IMR-90 (cell line): ENCODE measurements around the gene DCC. TPM values are rescaled to one million over a fixed set of nuclear protein-coding genes. Genes with fewer than 3 reads are reported as not detected.

Source experiments
- ATAC-seq: fragments of 200-7000 bp; cut with Tn5 transposase; 2 replicates; pipeline ENCODE4 v1.9.1; 2020; ENCODE audit warnings: low read depth, mild to moderate bottlenecking, moderate library complexity
- BruUV-seq: library from RNA; stranded (reverse); fragments of 400-500 nt; replicated peaks from 2 replicates; lab custom pipeline; 2021; lab: Mats Ljungman, UMichigan
- CTCF ChIA-PET: fragments of 300-600 bp; formaldehyde crosslinking; extraction: SDS; loops from one replicate; lab custom pipeline; 2021; ENCODE audit warnings: antibody characterized with exemption; lab: Yijun Ruan, JAX
- POLR2A ChIA-PET: fragments of 300-600 bp; sonication (Branson Sonifier 250); formaldehyde crosslinking; loops from one replicate; lab custom pipeline; 2022; ENCODE audit warnings: antibody characterized with exemption; ENCODE audit not compliant: unreplicated experiment; lab: Charles Lee
- DNase-seq: peaks from one replicate; pipeline ENCODE4 v3.0.0; 2013
- H2AFZ ChIP-seq: replicated peaks from 2 replicates; pipeline ENCODE3; 2013; ENCODE audit warnings: low read length, mild to moderate bottlenecking; ENCODE audit not compliant: poor library complexity
- H2AK5ac ChIP-seq: 2 replicates; pipeline ENCODE4 v1.6.1; 2013; ENCODE audit warnings: low read depth, low read length, inconsistent platforms
- H2AK9ac ChIP-seq: replicated peaks from 2 replicates; pipeline ENCODE3; 2013; ENCODE audit warnings: mild to moderate bottlenecking, low read depth, low read length, moderate library complexity; ENCODE audit not compliant: poor library complexity
- H2BK120ac ChIP-seq: 2 replicates; pipeline ENCODE4 v1.6.1; 2013; ENCODE audit warnings: low read depth, low read length, inconsistent platforms
- H2BK15ac ChIP-seq: 3 replicates; pipeline ENCODE4 v1.6.1; 2013; ENCODE audit warnings: low read depth, low read length, inconsistent platforms
- H2BK20ac ChIP-seq: 2 replicates; pipeline ENCODE4 v1.6.1; 2013; ENCODE audit warnings: low read depth, mild to moderate bottlenecking, inconsistent platforms, low read length, moderate library complexity
- H2BK5ac ChIP-seq: 2 replicates; pipeline ENCODE4 v1.6.1; 2013; ENCODE audit warnings: mild to moderate bottlenecking, low read depth, low read length, inconsistent platforms; ENCODE audit not compliant: poor library complexity, severe bottlenecking
- H3K14ac ChIP-seq: replicated peaks from 2 replicates; pipeline ENCODE4 v1.6.1; 2013; ENCODE audit warnings: low read depth, low read length, inconsistent platforms
- H3K18ac ChIP-seq: 2 replicates; pipeline ENCODE4 v1.6.1; 2013; ENCODE audit warnings: low read depth, low read length, control low read depth
- H3K23ac ChIP-seq: 2 replicates; pipeline ENCODE4 v1.6.1; 2013; ENCODE audit warnings: low read depth, low read length, inconsistent platforms
- H3K27ac ChIP-seq: 2 replicates; pipeline ENCODE4 v1.5.1; 2013; ENCODE audit warnings: mild to moderate bottlenecking, control low read depth, low read length; ENCODE audit not compliant: insufficient read depth
- H3K27me3 ChIP-seq: 2 replicates; pipeline ENCODE4 v1.6.1; 2013; ENCODE audit warnings: low read length; ENCODE audit not compliant: control insufficient read depth, insufficient read depth
- H3K36me3 ChIP-seq: 2 replicates; pipeline ENCODE4 v1.6.1; 2013; ENCODE audit warnings: low read length, mixed read lengths; ENCODE audit not compliant: control insufficient read depth, insufficient read depth
- H3K4ac ChIP-seq: 2 replicates; pipeline ENCODE4 v1.6.1; 2013; ENCODE audit warnings: low read depth, low read length, inconsistent platforms
- H3K4me1 ChIP-seq: 2 replicates; pipeline ENCODE4 v1.6.1; 2013; ENCODE audit warnings: low read length, mixed read lengths; ENCODE audit not compliant: control insufficient read depth, insufficient read depth
- H3K4me2 ChIP-seq: 2 replicates; pipeline ENCODE4 v1.6.1; 2013; ENCODE audit warnings: low read depth, mild to moderate bottlenecking, control low read depth, low read length, moderate library complexity
- H3K4me3 ChIP-seq: 2 replicates; pipeline ENCODE4 v1.5.1; 2013; ENCODE audit warnings: low read depth, mild to moderate bottlenecking, control low read depth, low read length, moderate library complexity; ENCODE audit not compliant: insufficient read depth
- H3K56ac ChIP-seq: 2 replicates; pipeline ENCODE4 v1.6.1; 2013; ENCODE audit warnings: low read length, inconsistent platforms; ENCODE audit not compliant: insufficient read depth; ENCODE audit errors: extremely low read depth
- H3K79me1 ChIP-seq, 2 experiments: 2 replicates each; pipeline ENCODE4 v1.6.1; 2013; ENCODE audit warnings: low read length in 2 of 2, inconsistent platforms in 1 of 2, low read depth in 1 of 2
- H3K9ac ChIP-seq: 2 replicates; pipeline ENCODE4 v1.6.1; 2013; ENCODE audit warnings: low read depth, low read length, control low read depth
- H3K9me1 ChIP-seq: 2 replicates; pipeline ENCODE4 v1.6.1; 2013; ENCODE audit warnings: low read length, inconsistent platforms; ENCODE audit not compliant: insufficient read depth
- H3K9me3 ChIP-seq: 2 replicates; pipeline ENCODE4 v1.6.1; 2013; ENCODE audit warnings: low read length; ENCODE audit not compliant: control insufficient read depth, insufficient read depth
- H4K20me1 ChIP-seq: 2 replicates; pipeline ENCODE4 v1.6.1; 2013; ENCODE audit warnings: low read length, inconsistent platforms; ENCODE audit not compliant: insufficient read depth
- H4K5ac ChIP-seq: 2 replicates; pipeline ENCODE4 v1.6.1; 2013; ENCODE audit warnings: mild to moderate bottlenecking, low read depth, low read length, control low read depth
- H4K8ac ChIP-seq, 2 experiments: 2 replicates each; pipeline ENCODE4 v1.6.1; 2013; ENCODE audit warnings: low read depth in 2 of 2, low read length in 2 of 2, control low read depth in 1 of 2, inconsistent platforms in 1 of 2
- H4K91ac ChIP-seq: 2 replicates; pipeline ENCODE4 v1.6.1; 2013; ENCODE audit warnings: low read depth, low read length, inconsistent platforms; ENCODE audit not compliant: insufficient read depth
- BHLHE40 ChIP-seq: fragments of 150-350 bp; IDR thresholded peaks from 2 replicates; pipeline ENCODE4 v1.6.1; 2016; ENCODE audit warnings: mild to moderate bottlenecking, low read depth, low read length
- MAZ ChIP-seq: IDR thresholded peaks from 2 replicates; pipeline ENCODE4 v1.6.1; 2012; ENCODE audit warnings: low read depth, mild to moderate bottlenecking, low read length, improper control_type of control experiment, moderate library complexity, borderline replicate concordance
- NFE2L2 ChIP-seq: fragments of 150-350 bp; IDR thresholded peaks from 2 replicates; pipeline ENCODE4 v1.6.1; 2016; ENCODE audit warnings: low read depth, mild to moderate bottlenecking, low read length
- POLR2A ChIP-seq: IDR thresholded peaks from 2 replicates; pipeline ENCODE4 v1.6.1; 2012; ENCODE audit warnings: mild to moderate bottlenecking, low read depth, low read length
- RCOR1 ChIP-seq: IDR thresholded peaks from 2 replicates; pipeline ENCODE4 v1.6.1; 2012; ENCODE audit warnings: mild to moderate bottlenecking, low read length, improper control_type of control experiment; ENCODE audit not compliant: insufficient replicate concordance
- RFX5 ChIP-seq: IDR thresholded peaks from 2 replicates; pipeline ENCODE4 v1.8.0; 2012; ENCODE audit warnings: low read depth, mild to moderate bottlenecking, low read length, moderate library complexity
- WGBS, 2 experiments: methylation state at CpG; one replicate each; pipeline versions ENCODE4 v1.1.5 to v1.1.7; 2013; ENCODE audit warnings: missing lambda C conversion rate in 2 of 2; ENCODE audit not compliant: insufficient read length in 1 of 2; ENCODE audit errors: extremely low coverage in 2 of 2; 5-methylcytosine and 5-hydroxymethylcytosine counted together
- dilution Hi-C: fragments of 300-500 bp; cut with HindIII; formaldehyde crosslinking; loops from one replicate; pipeline ENCODE4 v1.14.3; 2018; ENCODE audit warnings: low sequenced_read_pairs; ENCODE audit not compliant: unreplicated experiment
- in situ Hi-C: fragments of 300-500 bp; cut with MboI; formaldehyde crosslinking; loops from 3 replicates; pipeline ENCODE4 v1.14.3; 2019; ENCODE audit warnings: low sequenced_read_pairs, inconsistent platforms, mixed read lengths
- intact Hi-C: fragments of 100-400 bp; cut with micrococcal nuclease; formaldehyde crosslinking; loops from 2 replicates; pipeline ENCODE4 v1.10.0; 2022
- polyA plus RNA-seq, 3 experiments: library from polyadenylated mRNA; depleted of rRNA; stranded (reverse); fragments of >200 nt; gene quantifications; 2 replicates each; pipeline ENCODE4 v1.2.3, GENCODE V29; 2012; ENCODE audit warnings: low replicate concordance in 1 of 3
- total RNA-seq: library from RNA; depleted of rRNA; stranded (reverse); fragments of >200 nt; gene quantifications from 2 replicates; pipeline ENCODE4 v1.2.3, GENCODE V29; 2012
- TF ChIP-seq, protein P1 (sequence below): conservative IDR thresholded peaks from 2 replicates; pipeline ENCODE4 v1.5.1; 2012; ENCODE audit warnings: mild to moderate bottlenecking, low read depth, low read length, improper control_type of control experiment
- TF ChIP-seq, protein P2 (sequence below): fragments of 150-350 bp; IDR thresholded peaks from 2 replicates; pipeline ENCODE4 v1.6.1; 2016; ENCODE audit warnings: low read depth, mild to moderate bottlenecking, low read length, moderate library complexity, borderline replicate concordance

Gene DCC
- total and polyA plus RNA-seq, 2 of the 4 experiments (the other 2 are of a cell fraction): 0.31 to 0.54 TPM

DNA sequence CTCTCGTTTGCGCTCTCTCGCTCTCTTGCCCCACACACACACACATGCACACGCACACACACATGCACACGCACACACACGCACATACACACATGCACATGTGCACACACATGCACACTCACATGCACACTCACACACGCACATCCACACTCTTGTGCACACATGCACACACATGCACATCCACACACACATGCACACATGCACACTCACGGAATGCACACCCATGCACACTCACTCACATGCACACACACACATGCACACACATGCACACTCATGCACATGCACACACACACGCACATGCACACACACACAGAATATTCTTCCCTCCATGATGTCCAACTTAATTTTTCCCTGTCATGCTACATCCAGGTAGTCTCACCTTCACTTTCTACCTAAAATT is 360.1 kb downstream of the DCC start:
- WGBS, 2 experiments: 50% methylated on average over 2 of the region's 9 CpGs; no CpG with 5 or more reads in 1 of the 2 experiments
- peaks cover 7% of the 10 kb centered on the region for H3K9me3 ChIP-seq
- H3K36me3 ChIP-seq: no peaks in the 10 kb centered on the region
- no peak overlapping the region for H2AK9ac ChIP-seq
- no peak overlapping the region for H3K4me3 ChIP-seq
- no peaks in the 10 kb centered on the region for H3K9me1 ChIP-seq
- H3K14ac ChIP-seq: no peak overlapping the region
- H3K18ac ChIP-seq: no peak overlapping the region
- no peak overlapping the region for H2AK5ac ChIP-seq
- H3K9ac ChIP-seq: no peak overlapping the region
- H3K56ac ChIP-seq: no peak overlapping the region
- no peak overlapping the region for H2BK5ac ChIP-seq
- no peaks in the 10 kb centered on the region for H4K20me1 ChIP-seq
- POLR2A ChIA-PET: no interaction called here
- CTCF ChIA-PET: no interaction called here
- H2BK15ac ChIP-seq: no peak overlapping the region
- no peak overlapping the region for H3K27ac ChIP-seq
- H3K23ac ChIP-seq: no peak overlapping the region
- H4K5ac ChIP-seq: no peak overlapping the region
- no peaks in the 10 kb centered on the region for H3K4me1 ChIP-seq
- H3K4me2 ChIP-seq: no peak overlapping the region
- DNase-seq (no peak), ATAC-seq (no peak)
- H4K91ac ChIP-seq: no peak overlapping the region
- no peaks in the 10 kb centered on the region for H3K79me1 ChIP-seq
- dilution Hi-C loops (no loop called here), in situ Hi-C loops (no loop called here), intact Hi-C loops (no loop called here)
- H2BK20ac ChIP-seq: no peak overlapping the region
- H3K27me3 ChIP-seq: no peaks in the 10 kb centered on the region
- no TSS peak for BruUV-seq
- TF ChIP-seq, protein P1, sequence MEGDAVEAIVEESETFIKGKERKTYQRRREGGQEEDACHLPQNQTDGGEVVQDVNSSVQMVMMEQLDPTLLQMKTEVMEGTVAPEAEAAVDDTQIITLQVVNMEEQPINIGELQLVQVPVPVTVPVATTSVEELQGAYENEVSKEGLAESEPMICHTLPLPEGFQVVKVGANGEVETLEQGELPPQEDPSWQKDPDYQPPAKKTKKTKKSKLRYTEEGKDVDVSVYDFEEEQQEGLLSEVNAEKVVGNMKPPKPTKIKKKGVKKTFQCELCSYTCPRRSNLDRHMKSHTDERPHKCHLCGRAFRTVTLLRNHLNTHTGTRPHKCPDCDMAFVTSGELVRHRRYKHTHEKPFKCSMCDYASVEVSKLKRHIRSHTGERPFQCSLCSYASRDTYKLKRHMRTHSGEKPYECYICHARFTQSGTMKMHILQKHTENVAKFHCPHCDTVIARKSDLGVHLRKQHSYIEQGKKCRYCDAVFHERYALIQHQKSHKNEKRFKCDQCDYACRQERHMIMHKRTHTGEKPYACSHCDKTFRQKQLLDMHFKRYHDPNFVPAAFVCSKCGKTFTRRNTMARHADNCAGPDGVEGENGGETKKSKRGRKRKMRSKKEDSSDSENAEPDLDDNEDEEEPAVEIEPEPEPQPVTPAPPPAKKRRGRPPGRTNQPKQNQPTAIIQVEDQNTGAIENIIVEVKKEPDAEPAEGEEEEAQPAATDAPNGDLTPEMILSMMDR: no peak
- no peak for TF ChIP-seq RFX5
- TF ChIP-seq NFE2L2: no peak
- no peak for TF ChIP-seq BHLHE40
- TF ChIP-seq MAZ: no peak
- no peak for TF ChIP-seq POLR2A
- TF ChIP-seq, protein P2, sequence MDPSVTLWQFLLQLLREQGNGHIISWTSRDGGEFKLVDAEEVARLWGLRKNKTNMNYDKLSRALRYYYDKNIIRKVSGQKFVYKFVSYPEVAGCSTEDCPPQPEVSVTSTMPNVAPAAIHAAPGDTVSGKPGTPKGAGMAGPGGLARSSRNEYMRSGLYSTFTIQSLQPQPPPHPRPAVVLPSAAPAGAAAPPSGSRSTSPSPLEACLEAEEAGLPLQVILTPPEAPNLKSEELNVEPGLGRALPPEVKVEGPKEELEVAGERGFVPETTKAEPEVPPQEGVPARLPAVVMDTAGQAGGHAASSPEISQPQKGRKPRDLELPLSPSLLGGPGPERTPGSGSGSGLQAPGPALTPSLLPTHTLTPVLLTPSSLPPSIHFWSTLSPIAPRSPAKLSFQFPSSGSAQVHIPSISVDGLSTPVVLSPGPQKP: no peak
- TF ChIP-seq RCOR1: no peak
- H2AFZ ChIP-seq: no peak overlapping the region
- H4K8ac ChIP-seq: no peak overlapping the region
- no peak overlapping the region for H2BK120ac ChIP-seq
- H3K4ac ChIP-seq: no peak overlapping the region
